SU-DHL-6 (cell line): Measurements from ENCODE around the gene FLII.

Experiments
- CTCF ChIP-seq: fragments of 200-600 bp; sonication (generic); IDR thresholded peaks from one replicate; pipeline ENCODE4 v1.5.1; 2017; ENCODE audit warnings: antibody characterized with exemption, mild to moderate bottlenecking, low read length, moderate library complexity; ENCODE audit not compliant: insufficient read depth, poor library complexity, severe bottlenecking
- EZH2phosphoT487 ChIP-seq: fragments of 200-600 bp; sonication (generic), shearing (Covaris generic); conservative IDR thresholded peaks from 2 replicates; pipeline ENCODE4 v1.6.1; 2018; ENCODE audit warnings: mild to moderate bottlenecking, antibody characterized with exemption, low read length, moderate library complexity, mixed read lengths

DNA sequence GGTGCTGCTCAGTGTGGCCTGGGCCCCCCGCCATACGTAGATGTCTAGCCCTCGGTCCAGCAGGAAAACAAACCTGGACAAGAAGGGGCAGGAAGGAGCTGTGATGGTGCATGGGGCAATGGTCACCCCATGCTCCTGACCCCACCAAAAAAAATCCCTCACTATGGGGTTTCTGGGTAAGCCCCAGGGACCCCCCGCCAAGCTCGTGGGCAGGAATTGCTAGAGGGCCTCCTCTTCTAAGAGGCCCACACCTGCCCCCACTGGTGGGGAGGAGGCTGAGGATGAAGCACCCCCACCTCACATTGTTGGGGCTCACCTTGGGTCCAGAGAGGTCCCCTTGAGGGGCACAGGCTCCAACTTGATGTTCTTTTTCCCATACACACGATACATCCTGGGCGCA, 9.7 kb downstream of the FLII start:
- TF ChIP-seq EZH2phosphoT487 = no peak
- no peak for TF ChIP-seq CTCF
